Endometrial microvascular endothelial cells (primary cell): ENCODE measurements around the gene DOCK4. TPM values are rescaled to one million over a fixed set of nuclear protein-coding genes. Genes with fewer than 3 reads are reported as not detected.

ENCODE experiments used
- in situ Hi-C: cut with HindIII; loops from 2 replicates; pipeline ENCODE4 v1.10.0; 2017; ENCODE audit warnings: low sequenced_read_pairs, low pct_unique_long_range_greater_than_20kb; ENCODE audit errors: inconsistent ontology term
- total RNA-seq: library from RNA; depleted of rRNA; stranded (reverse); fragments of >200 nt; gene quantifications from one replicate; pipeline ENCODE4 v1.2.3, GENCODE V29; 2015; ENCODE audit errors: inconsistent ontology term

The DOCK4 gene
- total RNA-seq, 1 donor from 2014 or later = 49.5 TPM

- in situ Hi-C loops = no loop called here
These were observed 404.9 kb downstream of the DOCK4 start for GRCh38 chr7:111801277-111801676.

DNA sequence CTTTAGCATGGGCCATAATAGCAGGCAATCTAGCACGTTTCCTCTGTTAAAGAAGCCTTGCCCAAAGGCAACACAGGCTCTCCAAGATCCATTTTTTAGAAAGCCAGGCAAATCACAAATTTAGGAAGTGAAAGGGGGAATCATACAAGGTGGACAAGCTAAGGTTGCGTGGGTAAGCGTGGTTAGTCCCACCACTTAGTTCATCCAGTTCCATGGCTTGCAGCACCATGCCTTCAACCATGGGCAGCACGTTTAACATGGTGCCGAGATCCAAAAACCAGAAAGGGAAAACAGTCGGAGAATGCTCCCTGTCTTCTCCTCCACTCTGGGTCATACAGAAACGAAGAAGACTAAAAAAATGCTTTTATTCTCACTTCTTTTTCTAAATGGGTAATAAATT, 409.5 kb downstream of the DOCK4 start:
- in situ Hi-C loops = no loop called here

- in situ Hi-C loops = no loop called here
These were observed 416.3 kb downstream of the DOCK4 start for GRCh38 chr7:111789870-111790269.

GRCh38 chr7:111789048-111789320, 417.2 kb downstream of the DOCK4 start:
- in situ Hi-C loops = no loop called here

DNA sequence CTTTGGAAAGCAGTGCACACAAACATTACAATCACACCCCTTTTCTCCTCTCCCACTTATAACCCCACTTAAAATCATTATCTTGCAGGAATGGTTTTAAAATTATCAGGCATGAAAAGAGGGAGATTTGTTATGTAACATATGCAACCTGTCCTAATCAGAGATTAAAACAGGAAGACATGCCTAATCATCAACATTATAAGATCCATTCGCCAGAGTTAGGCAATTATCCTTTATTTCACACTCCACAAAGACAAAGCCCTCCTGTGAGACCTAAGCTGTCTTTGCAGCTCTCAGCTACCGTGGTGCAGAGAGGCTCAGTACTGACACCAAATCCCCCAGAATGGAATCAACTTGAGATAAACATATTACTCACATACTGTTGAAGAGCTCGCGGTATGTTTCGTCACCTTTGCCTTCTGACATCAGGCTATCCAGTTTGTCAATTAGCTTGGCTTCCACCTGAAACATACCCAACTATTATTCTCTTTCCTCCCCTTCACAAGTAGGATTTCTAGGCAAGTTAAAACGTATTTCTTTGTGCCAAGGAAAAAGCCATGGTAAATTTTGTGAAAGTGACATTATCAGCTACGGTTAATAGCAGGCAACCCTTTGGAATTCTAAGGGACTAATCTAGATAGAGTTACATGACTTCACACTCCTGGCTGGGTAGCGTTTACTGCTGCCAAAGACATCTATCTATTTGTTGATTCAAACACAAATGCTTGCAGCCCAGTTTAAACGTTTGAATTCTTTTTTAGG, 417.7 kb downstream of the DOCK4 start:
- in situ Hi-C loops = no loop called here

GRCh38 chr7:111787741-111788140, 418.5 kb downstream of the DOCK4 start:
- in situ Hi-C loops = no loop called here

DNA sequence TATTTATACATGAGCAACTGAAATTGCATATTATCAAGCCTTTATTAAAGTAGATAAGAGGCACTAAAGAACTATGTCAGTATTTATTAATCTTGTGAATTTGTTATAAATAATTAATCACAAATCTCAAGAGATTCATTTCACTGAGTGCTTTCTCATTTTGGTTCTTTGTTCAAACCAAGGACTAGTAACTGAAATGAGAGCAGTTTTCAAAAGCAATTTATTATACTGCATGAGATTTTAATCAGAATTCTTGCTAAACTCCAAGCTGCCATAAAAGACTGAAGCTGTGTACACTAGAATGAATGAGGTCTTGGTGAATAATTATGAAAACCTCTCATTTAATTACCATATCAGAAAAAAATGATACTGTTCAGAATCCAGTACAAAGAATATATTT, 419.1 kb downstream of the DOCK4 start:
- in situ Hi-C loops = no loop called here

GRCh38 chr7:111785076-111785475, 421.1 kb downstream of the DOCK4 start:
- in situ Hi-C loops = no loop called here

GRCh38 chr7:111784296-111784695, 421.9 kb downstream of the DOCK4 start:
- in situ Hi-C loops = no loop called here

- in situ Hi-C loops = no loop called here
These were observed 422.3 kb downstream of the DOCK4 start for GRCh38 chr7:111783854-111784253.

- in situ Hi-C loops = no loop called here
These were observed 425.7 kb downstream of the DOCK4 start for GRCh38 chr7:111780527-111780926.

DNA sequence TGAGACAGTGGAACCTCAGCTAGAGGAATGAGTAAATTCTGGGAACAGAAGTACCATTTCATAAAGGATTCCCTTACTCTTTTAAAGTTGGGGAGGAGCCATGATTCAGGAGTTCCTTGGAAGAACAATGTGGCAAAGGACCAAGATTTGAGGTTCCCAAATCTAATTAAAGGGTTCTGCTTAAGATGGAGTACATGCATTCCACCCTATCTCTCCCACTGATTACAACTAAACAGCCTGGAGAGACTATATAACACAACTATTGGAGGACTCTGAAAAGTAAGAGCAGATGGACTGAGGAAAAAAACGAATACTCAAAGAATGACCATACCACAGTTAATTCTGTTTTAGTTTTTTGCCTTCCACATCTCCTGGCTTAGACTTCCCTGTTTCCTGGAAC, 431.0 kb downstream of the DOCK4 start:
- in situ Hi-C loops = no loop called here

DNA sequence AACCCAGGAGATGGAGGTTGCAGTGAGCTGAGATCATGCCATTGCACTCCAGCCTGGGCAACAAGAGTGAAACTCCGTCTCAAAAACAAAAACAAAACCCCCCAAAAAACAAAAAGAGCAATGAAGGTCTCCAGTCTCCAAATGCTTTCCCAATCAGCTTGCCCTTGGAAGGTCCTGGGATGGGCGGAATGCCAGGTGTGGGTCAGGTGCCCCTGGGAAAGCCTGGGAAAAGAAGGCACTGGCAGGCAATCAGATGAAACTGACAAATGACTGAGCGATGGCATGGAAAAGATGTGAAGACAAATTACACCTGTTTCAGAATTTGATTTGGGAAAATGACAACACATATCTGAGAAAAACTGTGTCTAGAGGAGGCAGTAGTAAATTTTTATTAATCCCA, 433.5 kb downstream of the DOCK4 start:
- in situ Hi-C loops = no loop called here

DNA sequence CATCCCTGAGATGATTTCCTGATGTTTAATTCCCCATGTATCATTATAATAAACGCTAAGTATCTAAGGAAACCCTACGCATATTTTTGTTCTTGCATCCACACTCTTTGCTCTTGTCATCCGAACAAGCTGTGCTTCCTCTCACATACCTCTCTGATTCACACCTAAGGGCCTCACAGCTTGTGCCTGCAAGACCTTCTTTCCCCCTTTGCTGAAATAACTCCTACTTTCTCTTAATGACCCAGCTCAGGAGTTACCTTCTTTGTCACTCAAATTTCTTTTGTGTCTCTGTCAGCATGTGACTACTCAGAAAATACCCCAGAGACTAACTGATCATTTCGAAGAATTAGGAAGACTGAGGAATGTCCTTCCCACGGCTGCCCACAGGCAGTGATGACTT, 434.6 kb downstream of the DOCK4 start:
- in situ Hi-C loops = no loop called here

DNA sequence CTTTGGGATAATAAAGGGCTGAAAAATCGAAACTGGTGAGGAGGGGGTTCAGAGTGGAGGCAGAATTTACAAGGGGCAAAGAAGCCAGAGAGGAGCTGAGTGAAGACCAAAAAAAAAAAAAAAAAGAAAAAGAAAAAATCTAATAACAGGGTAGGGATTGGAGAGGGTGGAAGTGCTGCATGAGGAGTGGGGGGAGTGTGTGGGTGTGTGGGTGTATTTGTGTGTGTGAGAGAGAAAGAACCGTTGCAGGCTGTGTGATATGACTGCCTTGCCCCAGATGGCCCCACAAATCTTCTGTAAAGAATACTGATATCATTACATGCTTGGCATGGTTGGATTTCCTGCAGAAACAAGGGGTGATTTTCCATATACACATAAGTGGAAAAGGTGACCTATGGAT, 436.1 kb downstream of the DOCK4 start:
- in situ Hi-C loops = no loop called here

GRCh38 chr7:111765751-111766643, 440.2 kb downstream of the DOCK4 start:
- in situ Hi-C loops = no loop called here

- in situ Hi-C loops = no loop called here
These were observed 442.9 kb downstream of the DOCK4 start for GRCh38 chr7:111763221-111763801.

- in situ Hi-C loops = no loop called here
These were observed 443.4 kb downstream of the DOCK4 start for GRCh38 chr7:111762799-111763198.

DNA sequence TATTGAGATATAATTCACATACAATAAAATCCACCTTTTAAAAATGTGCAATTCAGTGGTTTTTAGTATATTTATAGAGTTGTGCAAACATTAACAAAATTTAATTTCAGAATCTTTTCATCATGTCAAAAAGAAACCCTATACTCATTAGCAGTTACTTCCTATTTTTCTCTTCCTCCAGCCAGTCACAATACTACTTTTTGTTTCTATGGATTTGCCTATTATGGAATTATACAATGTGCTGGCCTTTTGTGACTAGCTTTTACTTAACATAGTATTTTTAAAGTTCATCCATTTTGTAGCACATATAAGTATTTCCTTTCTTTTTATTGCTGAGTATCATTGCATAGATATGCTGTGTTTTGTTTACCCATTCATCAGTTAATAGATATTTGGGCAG, 444.0 kb downstream of the DOCK4 start:
- in situ Hi-C loops = no loop called here

DNA sequence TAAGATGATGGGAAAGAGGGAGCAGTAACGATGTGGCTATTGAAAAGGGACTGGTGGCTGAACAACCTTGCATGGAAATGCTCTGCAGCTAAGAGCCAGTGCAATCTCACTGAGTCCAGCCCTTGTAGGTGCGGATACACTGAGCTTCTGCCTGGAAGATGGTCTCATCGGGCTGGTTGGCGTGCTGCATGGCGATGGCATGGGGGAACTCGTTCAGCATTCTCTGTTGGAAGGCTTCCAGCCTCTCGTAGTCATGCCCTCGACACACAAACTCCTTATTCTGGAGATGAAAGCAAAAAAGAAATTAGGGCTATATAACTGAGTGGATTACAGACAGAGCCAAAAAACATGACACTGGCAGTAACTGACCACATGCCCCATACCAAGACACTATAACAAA, 446.2 kb downstream of the DOCK4 start:
- in situ Hi-C loops = no loop called here
